GM23338 (cell line): ENCODE data around the gene RANBP1. TPM values are rescaled to one million over a fixed set of nuclear protein-coding genes. Genes with fewer than 3 reads are reported as not detected.

Experiments
- EZH2phosphoT487 ChIP-seq: fragments of 200-600 bp; sonication (generic); IDR thresholded peaks from one replicate; pipeline ENCODE4 v1.8.1; 2018; ENCODE audit warnings: antibody characterized with exemption; ENCODE audit not compliant: unreplicated experiment
- JUNB ChIP-seq: IDR thresholded peaks from one replicate; pipeline ENCODE4 v1.6.1; 2016; ENCODE audit warnings: antibody characterized with exemption; ENCODE audit not compliant: unreplicated experiment
- POLR2AphosphoS5 ChIP-seq: IDR thresholded peaks from 2 replicates; pipeline ENCODE4 v1.6.1; 2016; ENCODE audit warnings: antibody characterized with exemption, low read depth
- STAT1 ChIP-seq: IDR thresholded peaks from one replicate; pipeline ENCODE4 v1.6.1; 2016; ENCODE audit warnings: antibody characterized with exemption; ENCODE audit not compliant: unreplicated experiment
- ZNF114 ChIP-seq: fragments of 250-450 bp; sonication (Bioruptor Pico); IDR thresholded peaks from 2 replicates; pipeline ENCODE4 v1.5.0; 2020; ENCODE audit warnings: mild to moderate bottlenecking, moderate library complexity
- ZNF462 ChIP-seq: fragments of 250-450 bp; sonication (Bioruptor Pico); IDR thresholded peaks from 2 replicates; pipeline ENCODE4 v1.5.0; 2020; ENCODE audit warnings: mild to moderate bottlenecking, moderate library complexity
- polyA plus RNA-seq: library from polyadenylated mRNA; unstranded; fragments of >200 nt; fragmentation: Nextera tagmentation; extraction: Ambion mirVana; gene quantifications from 2 replicates; pipeline ENCODE4 v1.2.1, GENCODE V29; 2016
- total RNA-seq: library from RNA; depleted of rRNA; stranded (reverse); fragments of >200 nt; shearing (Covaris generic); gene quantifications from 2 replicates; pipeline ENCODE4 v1.2.3, GENCODE V29; 2014
- TF ChIP-seq, protein P1 (sequence below), 2 experiments: fragments of 200-600 bp in 1 of 2; sonication (generic) in 1 of 2; conservative IDR thresholded peaks; 2 replicates each; pipeline versions ENCODE4 v1.5.1 to v1.6.1; 2016 to 2017; ENCODE audit warnings: antibody characterized with exemption in 2 of 2, low read depth in 2 of 2, mild to moderate bottlenecking in 2 of 2, moderate library complexity in 1 of 2

RANBP1 gene
- total and polyA plus RNA-seq, 2 experiments from 2014 or later = 1,014 to 1,206 TPM

DNA sequence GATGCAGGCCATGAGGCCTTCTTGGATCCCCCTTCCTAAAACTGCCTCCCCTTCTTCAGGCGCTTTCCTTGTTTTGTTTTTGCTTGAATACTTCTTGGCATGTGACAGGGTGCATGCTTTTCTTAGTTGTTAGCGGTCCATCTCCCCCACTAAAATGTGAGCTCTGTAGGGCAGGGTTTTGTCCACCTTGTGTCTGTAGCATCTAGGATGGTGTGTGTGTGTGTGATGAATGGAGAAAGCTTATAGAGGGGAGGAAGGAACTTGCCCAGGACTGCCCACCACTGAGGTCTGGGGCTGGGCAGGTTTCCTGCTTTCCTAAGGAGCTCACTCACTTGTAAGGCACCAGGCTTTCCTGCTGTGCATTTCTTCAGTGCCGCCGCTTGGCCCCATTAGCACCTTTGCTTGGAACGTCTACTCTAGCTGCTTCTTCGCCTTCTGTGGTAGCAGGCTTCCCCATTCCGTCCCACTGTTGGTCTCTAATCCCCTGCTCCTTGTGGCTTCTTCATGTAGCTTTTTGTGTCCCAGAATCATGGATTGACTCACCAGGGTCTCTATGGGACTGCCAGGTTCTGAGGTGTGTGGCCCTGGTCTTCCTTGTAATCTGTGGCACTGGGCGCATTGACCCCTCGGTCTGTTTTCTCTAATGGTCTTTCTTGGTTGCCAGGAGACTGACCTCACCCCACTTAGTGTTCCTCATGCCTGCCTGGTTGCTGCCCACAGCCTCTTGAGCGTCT is 32.6 kb upstream of the RANBP1 start (continued):
- TF ChIP-seq ZNF462 (CRISPR knock-in tag) (no peak), JUNB (no peak), ZNF114 (CRISPR knock-in tag) (no peak), STAT1 (no peak), POLR2AphosphoS5 (no peak), EZH2phosphoT487 (no peak)
- TF ChIP-seq, protein P1, sequence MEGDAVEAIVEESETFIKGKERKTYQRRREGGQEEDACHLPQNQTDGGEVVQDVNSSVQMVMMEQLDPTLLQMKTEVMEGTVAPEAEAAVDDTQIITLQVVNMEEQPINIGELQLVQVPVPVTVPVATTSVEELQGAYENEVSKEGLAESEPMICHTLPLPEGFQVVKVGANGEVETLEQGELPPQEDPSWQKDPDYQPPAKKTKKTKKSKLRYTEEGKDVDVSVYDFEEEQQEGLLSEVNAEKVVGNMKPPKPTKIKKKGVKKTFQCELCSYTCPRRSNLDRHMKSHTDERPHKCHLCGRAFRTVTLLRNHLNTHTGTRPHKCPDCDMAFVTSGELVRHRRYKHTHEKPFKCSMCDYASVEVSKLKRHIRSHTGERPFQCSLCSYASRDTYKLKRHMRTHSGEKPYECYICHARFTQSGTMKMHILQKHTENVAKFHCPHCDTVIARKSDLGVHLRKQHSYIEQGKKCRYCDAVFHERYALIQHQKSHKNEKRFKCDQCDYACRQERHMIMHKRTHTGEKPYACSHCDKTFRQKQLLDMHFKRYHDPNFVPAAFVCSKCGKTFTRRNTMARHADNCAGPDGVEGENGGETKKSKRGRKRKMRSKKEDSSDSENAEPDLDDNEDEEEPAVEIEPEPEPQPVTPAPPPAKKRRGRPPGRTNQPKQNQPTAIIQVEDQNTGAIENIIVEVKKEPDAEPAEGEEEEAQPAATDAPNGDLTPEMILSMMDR (conservative IDR thresholded peaks at IDR 0.05; ENCODE audit: low read depth in 2 of 2) = no peak
